Body of pancreas (tissue), 4 donors: ENCODE results near the gene DNAH3. TPM values are rescaled to one million over a fixed set of nuclear protein-coding genes. Genes with fewer than 3 reads are reported as not detected.
"Not testable (repeated sequence)": the region's sequence is repeated elsewhere in the genome, so short reads cannot be mapped to it uniquely, and the experiment has no call there.

Source experiments
- ATAC-seq: fragments of 150-250 bp; one replicate; pipeline ENCODE4 v1.9.1; 2016
- DNase-seq, 4 donors: peaks; one replicate each; pipeline ENCODE4 v3.0.0-alpha.2; 2019
- H3K27ac ChIP-seq, 4 donors: fragments of 200-600 bp; sonication (generic); 1 replicate in 3 of 4; 2 replicates in 1 of 4; pipeline versions ENCODE4 v1.5.1 to v1.6.1; 2016 to 2019; ENCODE audit warnings: mild to moderate bottlenecking in 1 of 4, mixed read lengths in 1 of 4, moderate library complexity in 1 of 4
- H3K27me3 ChIP-seq, 2 donors: fragments of 200-600 bp; sonication (generic); one replicate each; pipeline ENCODE4 v1.6.0; 2016; ENCODE audit warnings: mild to moderate bottlenecking in 1 of 2
- H3K36me3 ChIP-seq, 2 donors: fragments of 200-600 bp; sonication (generic); replicated peaks in 1 of 2; 2 replicates each; pipeline ENCODE4 v1.5.1; 2016; ENCODE audit warnings: low read depth in 2 of 2; ENCODE audit not compliant: insufficient read depth in 1 of 2
- H3K4me1 ChIP-seq: fragments of 200-600 bp; sonication (generic); one replicate; pipeline ENCODE4 v1.6.0; 2016
- H3K4me3 ChIP-seq, 2 donors: fragments of 200-600 bp; sonication (generic); 1 replicate in 1 of 2; 2 replicates in 1 of 2; pipeline ENCODE4 v1.5.1; 2016 to 2019
- H3K9me3 ChIP-seq, 3 donors: fragments of 200-600 bp; sonication (generic); 1 replicate in 2 of 3; 2 replicates in 1 of 3; pipeline ENCODE4 v1.5.1; 2016
- POLR2A ChIP-seq, 3 donors: fragments of 450-650 bp; IDR thresholded peaks; one replicate each; pipeline ENCODE4 v1.6.1; 2016; ENCODE audit warnings: antibody characterized with exemption in 3 of 3, mild to moderate bottlenecking in 2 of 3
- WGBS, 2 donors: methylation state at CpG; one replicate each; pipeline ENCODE4 v1.1.5; 2017; 5-methylcytosine and 5-hydroxymethylcytosine counted together
- intact Hi-C: fragments of 100-400 bp; cut with DNase I; formaldehyde crosslinking; loops from one replicate; pipeline ENCODE4 v1.15.1; 2023
- total RNA-seq, 2 donors: library from RNA; depleted of rRNA; stranded (reverse); fragments of >200 nt; gene quantifications; one replicate each; pipeline ENCODE4 v1.1.0, GENCODE V29; 2016
- TF ChIP-seq, protein P1 (sequence below), 7 experiments: fragments of 450-650 bp in 4 of 7; fragments of 200-600 bp in 3 of 7; sonication (generic) in 3 of 7; IDR thresholded peaks; one replicate each; pipeline ENCODE4 v1.5.1; 2016 to 2019; ENCODE audit warnings: antibody characterized with exemption in 7 of 7

Gene DNAH3
- total RNA-seq, 2 donors from 2014 or later = not detected

DNA sequence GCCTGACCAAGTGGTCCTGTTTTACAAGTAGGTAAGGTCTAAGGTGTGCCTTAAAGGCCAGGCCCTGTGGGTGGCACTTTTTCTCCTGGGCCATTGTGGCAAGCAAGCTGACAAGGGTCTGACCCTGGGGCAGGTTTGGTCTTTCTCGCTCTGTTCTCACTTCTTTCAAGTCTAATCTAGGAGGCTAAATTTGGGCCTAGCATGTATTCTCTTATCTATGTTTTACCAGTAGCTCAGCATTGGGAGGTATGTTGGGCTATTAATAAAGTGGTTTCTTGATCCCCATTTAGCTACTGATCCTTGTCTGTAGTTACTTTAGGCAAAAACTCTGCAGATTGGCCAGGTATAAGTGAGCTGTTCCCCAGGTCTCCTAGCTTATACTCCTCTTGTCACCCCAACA, 77.7 kb downstream of the DNAH3 start:
- WGBS, 2 donors = 100% methylated on average over 1 of the region's 1 CpG
- TF ChIP-seq, protein P1, sequence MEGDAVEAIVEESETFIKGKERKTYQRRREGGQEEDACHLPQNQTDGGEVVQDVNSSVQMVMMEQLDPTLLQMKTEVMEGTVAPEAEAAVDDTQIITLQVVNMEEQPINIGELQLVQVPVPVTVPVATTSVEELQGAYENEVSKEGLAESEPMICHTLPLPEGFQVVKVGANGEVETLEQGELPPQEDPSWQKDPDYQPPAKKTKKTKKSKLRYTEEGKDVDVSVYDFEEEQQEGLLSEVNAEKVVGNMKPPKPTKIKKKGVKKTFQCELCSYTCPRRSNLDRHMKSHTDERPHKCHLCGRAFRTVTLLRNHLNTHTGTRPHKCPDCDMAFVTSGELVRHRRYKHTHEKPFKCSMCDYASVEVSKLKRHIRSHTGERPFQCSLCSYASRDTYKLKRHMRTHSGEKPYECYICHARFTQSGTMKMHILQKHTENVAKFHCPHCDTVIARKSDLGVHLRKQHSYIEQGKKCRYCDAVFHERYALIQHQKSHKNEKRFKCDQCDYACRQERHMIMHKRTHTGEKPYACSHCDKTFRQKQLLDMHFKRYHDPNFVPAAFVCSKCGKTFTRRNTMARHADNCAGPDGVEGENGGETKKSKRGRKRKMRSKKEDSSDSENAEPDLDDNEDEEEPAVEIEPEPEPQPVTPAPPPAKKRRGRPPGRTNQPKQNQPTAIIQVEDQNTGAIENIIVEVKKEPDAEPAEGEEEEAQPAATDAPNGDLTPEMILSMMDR (IDR thresholded peaks at IDR 0.05) = no peak
- no peak for TF ChIP-seq POLR2A (IDR thresholded peaks at IDR 0.05)
- no peak for DNase-seq

DNA sequence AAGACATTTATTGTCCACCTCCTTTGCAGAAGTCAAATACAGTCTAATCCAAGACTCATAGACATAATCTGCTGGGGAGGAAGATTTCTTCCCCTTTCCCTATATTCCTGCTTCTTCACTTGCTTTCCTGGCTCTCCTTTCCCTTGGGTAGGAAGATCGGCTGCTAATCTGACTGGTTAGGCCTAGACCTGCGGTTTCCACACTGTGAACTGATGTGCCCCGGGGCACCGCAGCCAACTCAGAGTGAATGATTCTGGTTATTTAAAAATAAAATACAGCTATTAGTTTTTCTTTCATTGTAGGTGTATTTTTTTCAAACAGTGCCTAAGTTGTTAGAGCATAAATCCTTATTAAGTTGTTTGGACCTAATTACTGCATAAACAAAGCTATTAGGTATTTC, 78.9 kb downstream of the DNAH3 start:
- H3K9me3 ChIP-seq = no peaks in the 10 kb centered on the region
- ATAC-seq (no peak), DNase-seq (no peak)
- H3K27ac ChIP-seq = no peak overlapping the region
- TF ChIP-seq, protein P1 (IDR thresholded peaks at IDR 0.05) = no peak
- TF ChIP-seq POLR2A (IDR thresholded peaks at IDR 0.05) = no peak
- no peaks in the 10 kb centered on the region for H3K4me1 ChIP-seq
- 93 to 98% methylated on average over 4 of the region's 4 CpGs for WGBS, 2 donors
- no peaks in the 10 kb centered on the region for H3K36me3 ChIP-seq
- no peak overlapping the region for H3K4me3 ChIP-seq
- H3K27me3 ChIP-seq = no peaks in the 10 kb centered on the region
- intact Hi-C loops = no loop called here

More for the DNA sequence above, 77.7 kb downstream of the DNAH3 start:
- no peak overlapping the region for H3K4me3 ChIP-seq
- no peaks in the 10 kb centered on the region for H3K4me1 ChIP-seq
- no peaks in the 10 kb centered on the region for H3K27me3 ChIP-seq
- no peaks in the 10 kb centered on the region for H3K9me3 ChIP-seq
- H3K36me3 ChIP-seq = no peaks in the 10 kb centered on the region
- no peak overlapping the region for H3K27ac ChIP-seq
- intact Hi-C loops = no loop called here
- ATAC-seq = no peak

DNA sequence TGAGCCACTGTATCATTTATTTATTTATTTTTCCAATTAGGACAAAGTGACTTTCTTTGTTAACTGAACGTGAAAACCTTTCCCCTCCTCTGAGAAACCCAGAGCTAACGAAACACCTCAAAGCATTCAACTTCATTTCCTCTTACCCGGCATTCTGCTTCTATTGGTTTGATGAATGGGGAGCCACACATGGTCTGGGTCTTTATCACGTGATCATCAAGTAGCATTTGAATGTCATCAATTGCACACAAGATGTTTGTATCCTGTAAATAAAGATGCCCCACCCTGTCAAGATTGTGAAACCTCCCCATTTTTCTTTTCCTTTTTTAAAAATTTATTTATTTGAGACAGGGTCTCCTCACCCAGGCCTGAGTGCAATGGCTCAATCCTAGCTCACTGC, 80.1 kb downstream of the DNAH3 start:
- no peak for TF ChIP-seq POLR2A (IDR thresholded peaks at IDR 0.05)
- TF ChIP-seq, protein P1 (IDR thresholded peaks at IDR 0.05) = no peak
- Histone ChIP-seq H3K36me3 (no peaks in the 10 kb centered on the region), H3K4me3 (no peak overlapping the region), H3K4me1 (no peaks in the 10 kb centered on the region), H3K27me3 (no peaks in the 10 kb centered on the region), H3K27ac (no peak overlapping the region), H3K9me3 (no peaks in the 10 kb centered on the region)
- DNase-seq (no peak), ATAC-seq (no peak)
- WGBS, 2 donors = 66 to 72% methylated on average over 4 of the region's 4 CpGs
- intact Hi-C loops = no loop called here

DNA sequence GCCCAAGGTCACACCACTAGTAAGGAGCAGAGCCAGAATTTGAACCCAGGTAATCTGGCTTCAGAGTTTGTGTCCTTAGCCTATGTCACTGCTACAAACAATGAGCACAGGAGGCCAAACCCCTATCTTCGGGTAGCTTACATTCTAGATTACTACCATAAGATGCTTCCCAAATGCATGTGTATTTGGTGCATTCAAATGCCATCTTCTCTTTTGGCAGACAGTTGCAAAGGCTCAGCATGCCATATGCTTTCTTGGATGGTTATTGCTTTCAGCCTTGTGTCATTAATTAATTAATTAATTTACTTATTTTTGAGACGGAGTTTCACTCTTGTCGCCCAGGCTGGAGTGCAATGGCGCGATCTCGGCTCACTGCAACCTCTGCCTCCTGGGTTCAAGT, 80.7 kb downstream of the DNAH3 start:
- Histone ChIP-seq H3K4me3 (no peak overlapping the region), H3K36me3 (no peaks in the 10 kb centered on the region), H3K9me3 (no peaks in the 10 kb centered on the region), H3K4me1 (no peaks in the 10 kb centered on the region), H3K27ac (no peak overlapping the region), H3K27me3 (no peaks in the 10 kb centered on the region)
- TF ChIP-seq, protein P1 (IDR thresholded peaks at IDR 0.05) = no peak
- no peak for TF ChIP-seq POLR2A (IDR thresholded peaks at IDR 0.05)
- intact Hi-C loops = no loop called here
- DNase-seq (no peak), ATAC-seq (no peak)
- WGBS, 2 donors = 89 to 90% methylated on average over 6 of the region's 6 CpGs

DNA sequence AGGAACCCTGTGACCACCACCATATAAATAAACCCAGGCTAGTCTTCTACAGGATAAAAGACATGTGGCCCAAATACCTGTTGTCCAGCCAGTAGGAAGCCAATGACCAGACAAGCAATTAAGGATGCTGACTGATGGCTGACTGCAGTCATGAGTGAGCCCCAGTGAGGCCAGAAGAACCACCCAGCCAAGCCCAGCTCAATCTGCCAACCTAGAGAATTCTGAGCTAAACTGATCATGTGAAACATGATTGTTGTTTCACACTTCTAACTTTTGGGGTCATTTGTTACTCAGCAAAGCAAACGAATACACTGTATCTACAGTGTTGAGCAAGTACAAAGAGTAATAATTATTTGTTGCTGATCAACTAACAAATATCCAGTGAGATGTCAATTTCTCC, 86.4 kb downstream of the DNAH3 start:
- 50 to 68% methylated on average over 1 of the region's 1 CpG for WGBS, 2 donors

DNA sequence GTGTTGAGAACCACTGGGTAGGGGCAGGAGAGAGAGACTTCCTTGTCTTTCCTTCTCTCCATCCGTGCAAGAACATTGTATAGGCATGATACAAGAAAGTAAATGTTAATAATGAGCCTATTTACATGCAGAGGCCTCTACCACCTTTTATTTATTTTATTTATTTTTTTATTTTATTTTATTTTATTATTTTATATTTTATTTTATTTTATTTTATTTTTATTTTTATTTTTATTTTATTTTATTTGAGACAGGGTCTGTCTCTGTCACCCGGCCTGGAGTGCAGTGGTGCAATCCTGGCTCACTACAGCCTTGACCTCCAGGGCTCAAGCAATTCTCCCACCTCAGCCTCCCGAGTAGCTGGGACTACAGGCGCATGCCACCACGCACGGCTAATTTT, 87.3 kb downstream of the DNAH3 start:
- H3K4me3 ChIP-seq, H3K36me3 ChIP-seq, H3K9me3 ChIP-seq, H3K27ac ChIP-seq, H3K27me3 ChIP-seq, H3K4me1 ChIP-seq, DNase-seq, ATAC-seq, intact Hi-C loops: not testable (repeated sequence)
- WGBS, 2 donors = 83 to 94% methylated on average over 6 of the region's 6 CpGs

More for the DNA sequence above, 86.4 kb downstream of the DNAH3 start:
- Histone ChIP-seq H3K27ac (no peak overlapping the region), H3K9me3 (no peaks in the 10 kb centered on the region), H3K4me3 (no peak overlapping the region), H3K36me3 (no peaks in the 10 kb centered on the region), H3K4me1 (no peaks in the 10 kb centered on the region), H3K27me3 (no peaks in the 10 kb centered on the region)
- no peak for ATAC-seq
- intact Hi-C loops = no loop called here
- no peak for DNase-seq
- TF ChIP-seq POLR2A (IDR thresholded peaks at IDR 0.05) = no peak
- TF ChIP-seq, protein P1 (IDR thresholded peaks at IDR 0.05) = no peak
